Measurements from ENCODE around the gene DHRS13.
"Not testable (repeated sequence)": the region's sequence is repeated elsewhere in the genome, so short reads cannot be mapped to it uniquely, and the experiment has no call there.

The DHRS13 gene

GRCh38 chr17:28882154-28882895 is 20.6 kb downstream of the DHRS13 start:
- DNase-seq (ENCODE audit: low read depth, low spot score) = no peak

GRCh38 chr17:28881533-28882056 is 21.3 kb downstream of the DHRS13 start:
- DNase-seq (ENCODE audit: low read depth, low spot score) = no peak

- DNase-seq (ENCODE audit: low read depth, low spot score) = no peak
Measured at GRCh38 chr17:28880572-28880945, 22.3 kb downstream of the DHRS13 start.

- no peak for DNase-seq (ENCODE audit: low read depth, low spot score)
Measured at GRCh38 chr17:28879886-28880571, 22.9 kb downstream of the DHRS13 start.

GRCh38 chr17:28878981-28879380 is 23.9 kb downstream of the DHRS13 start:
- no peak for DNase-seq (ENCODE audit: low read depth, low spot score)

GRCh38 chr17:28878158-28878910 is 24.5 kb downstream of the DHRS13 start:
- no peak for DNase-seq (ENCODE audit: low read depth, low spot score)

- not testable (repeated sequence) for DNase-seq (ENCODE audit: low read depth, low spot score)
Measured at GRCh38 chr17:28877150-28877711, 25.6 kb downstream of the DHRS13 start.

- DNase-seq (ENCODE audit: low read depth, low spot score) = no peak
Measured at GRCh38 chr17:28875848-28876550, 26.9 kb downstream of the DHRS13 start.

- no peak for DNase-seq (ENCODE audit: low read depth, low spot score)
Measured at GRCh38 chr17:28874750-28875149, 28.1 kb downstream of the DHRS13 start.

GRCh38 chr17:28873839-28874238 is 29.0 kb downstream of the DHRS13 start:
- DNase-seq (ENCODE audit: low read depth, low spot score) = no peak

GRCh38 chr17:28871056-28871579 is 31.8 kb downstream of the DHRS13 start:
- no peak for DNase-seq (ENCODE audit: low read depth, low spot score)

- no peak for DNase-seq (ENCODE audit: low read depth, low spot score)
Measured at GRCh38 chr17:28867276-28867675, 35.6 kb downstream of the DHRS13 start.

- no peak for DNase-seq (ENCODE audit: low read depth, low spot score)
Measured at GRCh38 chr17:28865946-28866752, 36.7 kb downstream of the DHRS13 start.

- DNase-seq (ENCODE audit: low read depth, low spot score) = no peak
Measured at GRCh38 chr17:28864991-28865849, 37.7 kb downstream of the DHRS13 start.

- no peak for DNase-seq (ENCODE audit: low read depth, low spot score)
Measured at GRCh38 chr17:28863953-28864352, 38.9 kb downstream of the DHRS13 start.

GRCh38 chr17:28862561-28862960 is 40.3 kb downstream of the DHRS13 start:
- no peak for DNase-seq (ENCODE audit: low read depth, low spot score)

- DNase-seq (ENCODE audit: low read depth, low spot score) = no peak
Measured at GRCh38 chr17:28861393-28862203, 41.3 kb downstream of the DHRS13 start.

- DNase-seq (ENCODE audit: low read depth, low spot score) = no peak
Measured at GRCh38 chr17:28860363-28860808, 42.5 kb downstream of the DHRS13 start.

Measured in smooth muscle cell of the brain vasculature (primary cell).